OCI-LY7 (cell line): Measurements from ENCODE around the gene MIEF2. TPM values are rescaled to one million over a fixed set of nuclear protein-coding genes. Genes with fewer than 3 reads are reported as not detected.

Experiments
- BruUV-seq: library from RNA; stranded (reverse); fragments of 400-500 nt; replicated peaks from 2 replicates; lab custom pipeline; 2021; lab: Mats Ljungman, UMichigan
- CTCF ChIA-PET: fragments of 300-600 bp; sonication (Branson Sonifier 250); formaldehyde crosslinking; loops from one replicate; lab custom pipeline; 2022; ENCODE audit warnings: antibody characterized with exemption; ENCODE audit not compliant: unreplicated experiment; lab: Charles Lee
- POLR2A ChIA-PET: fragments of 300-600 bp; sonication (Branson Sonifier 250); formaldehyde crosslinking; loops from one replicate; lab custom pipeline; 2022; ENCODE audit warnings: antibody characterized with exemption; lab: Charles Lee
- DNase-seq: peaks from one replicate; pipeline ENCODE4 v3.0.0-alpha.2; 2015; ENCODE audit warnings: low spot score
- H2AFZ ChIP-seq: fragments of 200-600 bp; sonication (generic), shearing (Covaris generic); 2 replicates; pipeline ENCODE4 v1.6.1; 2014; ENCODE audit warnings: mild to moderate bottlenecking, antibody characterized with exemption, low read length, moderate library complexity
- H3K27ac ChIP-seq: fragments of 200-600 bp; sonication (generic); 2 replicates; pipeline ENCODE4 v1.5.1; 2014; ENCODE audit warnings: mixed run types, low read depth, mild to moderate bottlenecking, moderate library complexity, low read length, inconsistent platforms; ENCODE audit not compliant: poor library complexity, severe bottlenecking
- H3K36me3 ChIP-seq: fragments of 200-600 bp; sonication (generic); 2 replicates; pipeline ENCODE4 v1.6.1; 2014; ENCODE audit warnings: mild to moderate bottlenecking, antibody characterized with exemption, low read length, moderate library complexity, mixed read lengths; ENCODE audit not compliant: insufficient read depth
- H3K4me1 ChIP-seq: fragments of 200-600 bp; sonication (generic); 2 replicates; pipeline ENCODE4 v1.5.1; 2014; ENCODE audit warnings: mild to moderate bottlenecking, low read length; ENCODE audit not compliant: insufficient read depth, poor library complexity, severe bottlenecking
- H3K4me2 ChIP-seq: fragments of 200-600 bp; sonication (generic); 2 replicates; pipeline ENCODE4 v1.6.1; 2014; ENCODE audit warnings: mild to moderate bottlenecking, low read length
- H3K4me3 ChIP-seq: fragments of 200-600 bp; sonication (generic); 2 replicates; pipeline ENCODE4 v1.5.1; 2014; ENCODE audit warnings: mild to moderate bottlenecking, low read depth, low read length; ENCODE audit not compliant: poor library complexity, severe bottlenecking
- H3K79me2 ChIP-seq: fragments of 200-600 bp; sonication (generic); 2 replicates; pipeline ENCODE4 v1.6.1; 2016; ENCODE audit warnings: low read depth, mild to moderate bottlenecking, low read length, moderate library complexity, mixed read lengths; ENCODE audit not compliant: insufficient read depth
- H3K9me2 ChIP-seq: fragments of 200-600 bp; sonication (generic); 2 replicates; pipeline ENCODE4 v1.6.1; 2016; ENCODE audit warnings: mild to moderate bottlenecking, low read length, mixed read lengths; ENCODE audit not compliant: insufficient read depth
- H3K9me3 ChIP-seq: fragments of 200-600 bp; sonication (generic); 2 replicates; pipeline ENCODE4 v1.6.1; 2014; ENCODE audit warnings: mild to moderate bottlenecking, mixed run types, low read length, mixed read lengths
- H4K20me1 ChIP-seq: fragments of 200-600 bp; sonication (generic); 2 replicates; pipeline ENCODE4 v1.6.1; 2014; ENCODE audit warnings: mild to moderate bottlenecking, antibody characterized with exemption, low read length, moderate library complexity, mixed read lengths; ENCODE audit not compliant: insufficient read depth
- EZH2phosphoT487 ChIP-seq: fragments of 200-600 bp; sonication (generic); IDR thresholded peaks from 2 replicates; pipeline ENCODE4 v1.6.1; 2018; ENCODE audit warnings: low read depth, borderline replicate concordance, mild to moderate bottlenecking, mixed run types, antibody characterized with exemption, low read length, moderate library complexity, mixed read lengths
- intact Hi-C: fragments of 100-400 bp; cut with micrococcal nuclease; formaldehyde crosslinking; loops from one replicate; pipeline ENCODE4 v1.10.0; 2022; ENCODE audit not compliant: unreplicated experiment
- total RNA-seq, 2 experiments: library from RNA; depleted of rRNA in 1 of 2; stranded (reverse); fragments of >200 nt in 1 of 2; shearing (Covaris generic) in 1 of 2; gene quantifications; 2 replicates each; pipeline ENCODE4 v1.2.3, GENCODE V29; 2014 to 2022
- TF ChIP-seq, protein P1 (sequence below): fragments of 200-600 bp; sonication (generic); conservative IDR thresholded peaks from 2 replicates; pipeline ENCODE4 v1.5.1; 2014; ENCODE audit warnings: mild to moderate bottlenecking, antibody characterized with exemption, low read length, moderate library complexity, mixed read lengths

The MIEF2 gene
- total RNA-seq, 2 experiments from 2014 or later: 7.9 to 11.8 TPM

- H3K4me3 ChIP-seq: no peak overlapping the region
- H3K4me2 ChIP-seq: no peak overlapping the region
- POLR2A ChIA-PET: no interaction called here
- H3K79me2 ChIP-seq: no peaks in the 10 kb centered on the region
- no peak overlapping the region for H2AFZ ChIP-seq
- no peak for DNase-seq
- H3K36me3 ChIP-seq: peaks cover 56% of the 10 kb centered on the region
- BruUV-seq: no TSS peak
- no peaks in the 10 kb centered on the region for H3K4me1 ChIP-seq
- H3K9me2 ChIP-seq: no peaks in the 10 kb centered on the region
- intact Hi-C loops: loop anchor here (5.0 kb wide), 1 partner anchor 71 kb away; the partner anchor contains the start of gene SMCR8
- no peaks in the 10 kb centered on the region for H3K9me3 ChIP-seq
- H3K27ac ChIP-seq: no peak overlapping the region
- CTCF ChIA-PET: no interaction called here
- no peaks in the 10 kb centered on the region for H4K20me1 ChIP-seq
- no peak for TF ChIP-seq EZH2phosphoT487
- TF ChIP-seq, protein P1, sequence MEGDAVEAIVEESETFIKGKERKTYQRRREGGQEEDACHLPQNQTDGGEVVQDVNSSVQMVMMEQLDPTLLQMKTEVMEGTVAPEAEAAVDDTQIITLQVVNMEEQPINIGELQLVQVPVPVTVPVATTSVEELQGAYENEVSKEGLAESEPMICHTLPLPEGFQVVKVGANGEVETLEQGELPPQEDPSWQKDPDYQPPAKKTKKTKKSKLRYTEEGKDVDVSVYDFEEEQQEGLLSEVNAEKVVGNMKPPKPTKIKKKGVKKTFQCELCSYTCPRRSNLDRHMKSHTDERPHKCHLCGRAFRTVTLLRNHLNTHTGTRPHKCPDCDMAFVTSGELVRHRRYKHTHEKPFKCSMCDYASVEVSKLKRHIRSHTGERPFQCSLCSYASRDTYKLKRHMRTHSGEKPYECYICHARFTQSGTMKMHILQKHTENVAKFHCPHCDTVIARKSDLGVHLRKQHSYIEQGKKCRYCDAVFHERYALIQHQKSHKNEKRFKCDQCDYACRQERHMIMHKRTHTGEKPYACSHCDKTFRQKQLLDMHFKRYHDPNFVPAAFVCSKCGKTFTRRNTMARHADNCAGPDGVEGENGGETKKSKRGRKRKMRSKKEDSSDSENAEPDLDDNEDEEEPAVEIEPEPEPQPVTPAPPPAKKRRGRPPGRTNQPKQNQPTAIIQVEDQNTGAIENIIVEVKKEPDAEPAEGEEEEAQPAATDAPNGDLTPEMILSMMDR: no peak
Measured at GRCh38 chr17:18246109-18246725, 14.2 kb upstream of the MIEF2 start.

- Histone ChIP-seq H2AFZ (no peak overlapping the region), H3K4me1 (no peaks in the 10 kb centered on the region), H4K20me1 (no peaks in the 10 kb centered on the region), H3K27ac (no peak overlapping the region), H3K79me2 (no peaks in the 10 kb centered on the region), H3K4me3 (no peak overlapping the region), H3K9me2 (no peaks in the 10 kb centered on the region), H3K9me3 (no peaks in the 10 kb centered on the region), H3K36me3 (peaks cover 62% of the 10 kb centered on the region), H3K4me2 (no peak overlapping the region)
- CTCF ChIA-PET: no interaction called here
- peak; percentile 56 for DNase-seq
- no peak for TF ChIP-seq EZH2phosphoT487
- TF ChIP-seq, protein P1: no peak
- intact Hi-C loops: loop anchor here (5.0 kb wide), 1 partner anchor 70 kb away; the partner anchor contains the start of gene SMCR8
- BruUV-seq: no TSS peak
- POLR2A ChIA-PET: no interaction called here
Measured at GRCh38 chr17:18246880-18247612, 13.4 kb upstream of the MIEF2 start.

DNA sequence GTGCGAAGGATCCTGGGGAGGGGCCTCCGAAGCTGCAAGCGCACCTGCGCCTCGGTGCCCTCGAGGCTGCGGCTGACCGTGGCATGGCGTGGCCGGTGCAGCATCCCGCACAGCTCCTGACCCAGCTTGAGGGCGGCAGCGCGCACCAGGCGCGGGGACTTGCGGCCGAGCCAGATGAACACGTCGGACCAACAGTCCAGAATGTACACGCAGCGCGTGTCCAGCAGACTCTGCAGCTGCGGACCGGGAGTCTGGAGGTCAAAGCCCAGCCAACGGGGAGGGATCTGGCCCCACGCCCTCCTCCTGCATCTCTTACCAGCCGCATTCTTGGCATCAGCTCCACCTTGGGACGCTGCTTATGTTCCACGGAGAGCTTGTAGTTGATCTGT lies 12.9 kb upstream of the MIEF2 start:
- no TSS peak for BruUV-seq
- H3K79me2 ChIP-seq: no peaks in the 10 kb centered on the region
- intact Hi-C loops: loop anchor here (5.0 kb wide), 1 partner anchor 70 kb away; the partner anchor contains the start of gene SMCR8
- peaks cover 68% of the 10 kb centered on the region for H3K36me3 ChIP-seq
- ChIA-PET POLR2A (no interaction called here), CTCF (no interaction called here)
- no peaks in the 10 kb centered on the region for H4K20me1 ChIP-seq
- no peaks in the 10 kb centered on the region for H3K9me2 ChIP-seq
- no peak overlapping the region for H2AFZ ChIP-seq
- DNase-seq: no peak
- TF ChIP-seq, protein P1: no peak
- no peak for TF ChIP-seq EZH2phosphoT487
- H3K27ac ChIP-seq: no peak overlapping the region
- H3K9me3 ChIP-seq: no peaks in the 10 kb centered on the region
- H3K4me2 ChIP-seq: no peak overlapping the region
- H3K4me1 ChIP-seq: no peaks in the 10 kb centered on the region
- no peak overlapping the region for H3K4me3 ChIP-seq
